Stimulated activated naive B cell treated with anti-CD40 and anti-IgM and Interleukin-4, amounts not matched to agents 10 μg/mL and 1 μg/mL and 100 μg/mL, for 72 hours (primary cell): ENCODE results near the gene CCDC148.

Source experiments
- ATAC-seq, 2 donors: fragments of 150-1000 bp; cut with Tn5 transposase; replicated peaks; 2 replicates each; pipeline ENCODE4 v1.10.0; 2021; ENCODE audit warnings: moderate library complexity in 1 of 2
- DNase-seq: peaks from one replicate; pipeline ENCODE4 v3.0.0; 2021
- H3K27ac Mint-ChIP-seq: one replicate; pipeline ENCODE4 v1.8.0; 2022; ENCODE audit warnings: mild to moderate bottlenecking, mixed read lengths
- H3K27me3 Mint-ChIP-seq, 2 donors: one replicate each; pipeline ENCODE4 v1.8.0; 2022; ENCODE audit warnings: mixed read lengths in 2 of 2
- H3K36me3 Mint-ChIP-seq, 2 donors: one replicate each; pipeline ENCODE4 v1.8.0; 2022; ENCODE audit warnings: mixed read lengths in 2 of 2, mild to moderate bottlenecking in 1 of 2
- H3K4me1 Mint-ChIP-seq, 2 donors: one replicate each; pipeline ENCODE4 v1.8.0; 2022; ENCODE audit warnings: mixed read lengths in 2 of 2, mild to moderate bottlenecking in 1 of 2
- H3K4me3 Mint-ChIP-seq, 2 donors: one replicate each; pipeline ENCODE4 v1.8.0; 2022; ENCODE audit warnings: mild to moderate bottlenecking in 2 of 2, mixed read lengths in 2 of 2, moderate library complexity in 1 of 2
- H3K9me3 Mint-ChIP-seq, 2 donors: one replicate each; pipeline ENCODE4 v1.8.0; 2022; ENCODE audit warnings: mixed read lengths in 2 of 2, mild to moderate bottlenecking in 1 of 2

CCDC148 gene

GRCh38 chr2:158179660-158180059 lies 276.9 kb downstream of the CCDC148 start:
- Mint-ChIP-seq H3K9me3 (no peaks in the 10 kb centered on the region), H3K27ac (no peak overlapping the region), H3K4me1 (peaks cover 8 to 11% of the 10 kb centered on the region in 2 donors), H3K36me3 (no peaks in the 10 kb centered on the region), H3K27me3 (peaks cover 12 to 20% of the 10 kb centered on the region in 2 donors), H3K4me3 (no peak overlapping the region)
- ATAC-seq = peak; percentile 59 to 60
- no peak for DNase-seq

GRCh38 chr2:158178646-158179045 lies 277.9 kb downstream of the CCDC148 start:
- no peak overlapping the region for H3K4me3 Mint-ChIP-seq
- H3K27ac Mint-ChIP-seq = no peak overlapping the region
- DNase-seq (no peak), ATAC-seq (no peak)
- H3K4me1 Mint-ChIP-seq = peaks cover 8 to 11% of the 10 kb centered on the region in 2 donors
- no peaks in the 10 kb centered on the region for H3K9me3 Mint-ChIP-seq
- peaks cover 12 to 20% of the 10 kb centered on the region in 2 donors for H3K27me3 Mint-ChIP-seq
- no peaks in the 10 kb centered on the region for H3K36me3 Mint-ChIP-seq

GRCh38 chr2:158174956-158175355 lies 281.6 kb downstream of the CCDC148 start:
- ATAC-seq = no peak
- DNase-seq = no peak
- peaks cover 3 to 4% of the 10 kb centered on the region in 2 donors for H3K4me1 Mint-ChIP-seq
- H3K27me3 Mint-ChIP-seq = peaks cover 0 to 9% of the 10 kb centered on the region in 2 donors
- no peak overlapping the region for H3K4me3 Mint-ChIP-seq
- H3K9me3 Mint-ChIP-seq = no peaks in the 10 kb centered on the region
- H3K27ac Mint-ChIP-seq = no peak overlapping the region
- H3K36me3 Mint-ChIP-seq = no peaks in the 10 kb centered on the region

- ATAC-seq (peak in 1 of 2 donors; percentile 18), DNase-seq (no peak)
- no peaks in the 10 kb centered on the region for H3K36me3 Mint-ChIP-seq
- no peak overlapping the region for H3K4me3 Mint-ChIP-seq
- peaks cover 0 to 1% of the 10 kb centered on the region in 2 donors for H3K4me1 Mint-ChIP-seq
- H3K9me3 Mint-ChIP-seq = no peaks in the 10 kb centered on the region
- no peak overlapping the region for H3K27ac Mint-ChIP-seq
- peaks cover 0 to 9% of the 10 kb centered on the region in 2 donors for H3K27me3 Mint-ChIP-seq
These were observed 282.1 kb downstream of the CCDC148 start for GRCh38 chr2:158174495-158174894.

- H3K4me3 Mint-ChIP-seq = no peak overlapping the region
- H3K36me3 Mint-ChIP-seq = no peaks in the 10 kb centered on the region
- H3K27ac Mint-ChIP-seq = no peak overlapping the region
- ATAC-seq = no peak
- peaks cover 0 to 9% of the 10 kb centered on the region in 2 donors for H3K27me3 Mint-ChIP-seq
- no peaks in the 10 kb centered on the region for H3K9me3 Mint-ChIP-seq
- DNase-seq = no peak
- peaks cover 0 to 1% of the 10 kb centered on the region in 2 donors for H3K4me1 Mint-ChIP-seq
These were observed 283.8 kb downstream of the CCDC148 start for GRCh38 chr2:158172719-158173118.

DNA sequence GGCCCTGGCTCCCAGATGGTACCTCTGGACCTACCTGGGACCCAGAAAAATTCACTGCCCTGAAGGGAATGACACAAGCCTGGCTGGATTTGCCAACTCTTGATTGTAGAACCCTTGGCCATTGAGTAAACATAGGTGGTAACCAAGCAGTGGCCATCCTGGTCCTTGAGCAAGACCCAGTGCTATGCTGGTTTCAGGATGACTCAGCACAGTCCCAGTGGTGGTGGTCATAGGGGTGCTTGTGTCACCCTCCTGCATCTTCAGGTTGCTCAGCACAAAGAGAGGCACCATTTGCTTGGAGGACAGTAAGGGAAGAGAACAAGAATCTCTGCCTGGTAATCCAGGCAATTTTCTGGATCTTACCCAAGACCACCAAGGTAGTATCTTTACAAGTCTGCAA lies 302.0 kb downstream of the CCDC148 start:
- H3K27ac Mint-ChIP-seq = no peak overlapping the region
- no peak for DNase-seq
- peaks cover 0 to 5% of the 10 kb centered on the region in 2 donors for H3K27me3 Mint-ChIP-seq
- H3K4me1 Mint-ChIP-seq = no peaks in the 10 kb centered on the region
- no peak for ATAC-seq
- H3K36me3 Mint-ChIP-seq = no peaks in the 10 kb centered on the region
- H3K4me3 Mint-ChIP-seq = no peak overlapping the region
- H3K9me3 Mint-ChIP-seq = no peaks in the 10 kb centered on the region

DNA sequence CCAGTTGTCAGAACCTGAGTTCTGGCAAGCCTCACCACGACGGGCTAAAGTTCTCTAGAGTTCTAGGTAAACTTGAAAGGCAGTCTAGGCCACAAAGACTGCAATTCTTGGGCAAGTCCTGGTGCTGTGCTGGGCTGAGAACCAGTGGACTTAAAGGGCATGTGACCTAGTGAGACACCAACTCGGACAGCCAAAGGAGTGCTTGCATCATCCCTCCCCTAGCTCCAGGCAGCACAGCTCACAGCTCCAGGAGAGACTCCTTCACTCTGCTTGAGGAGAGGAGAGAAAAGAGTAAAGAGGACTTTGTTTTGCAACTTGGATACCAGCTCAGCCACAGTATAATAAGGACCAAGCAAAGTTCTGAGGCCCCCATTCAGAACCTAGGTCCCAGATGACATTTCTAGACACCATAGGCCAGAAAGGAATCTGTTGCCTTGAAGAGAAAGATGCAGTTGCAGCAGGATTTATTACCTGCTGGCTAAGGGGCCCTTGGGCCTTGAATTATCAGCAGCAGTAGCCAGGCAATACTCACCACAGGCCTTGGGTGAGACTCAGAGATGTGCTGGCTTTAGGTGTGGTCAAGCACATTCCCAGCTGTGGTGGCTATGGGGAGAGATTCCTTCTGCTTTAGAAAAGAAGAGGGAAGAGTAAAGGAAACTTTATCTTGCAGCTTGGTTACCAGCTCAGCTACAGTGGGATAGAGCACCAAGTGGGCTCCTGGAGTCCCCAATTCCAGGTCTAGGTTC lies 303.1 kb downstream of the CCDC148 start:
- Mint-ChIP-seq H3K27me3 (no peaks in the 10 kb centered on the region), H3K36me3 (no peaks in the 10 kb centered on the region), H3K9me3 (no peaks in the 10 kb centered on the region), H3K27ac (no peak overlapping the region), H3K4me3 (no peak overlapping the region), H3K4me1 (no peaks in the 10 kb centered on the region)
- no peak for ATAC-seq
- no peak for DNase-seq

DNA sequence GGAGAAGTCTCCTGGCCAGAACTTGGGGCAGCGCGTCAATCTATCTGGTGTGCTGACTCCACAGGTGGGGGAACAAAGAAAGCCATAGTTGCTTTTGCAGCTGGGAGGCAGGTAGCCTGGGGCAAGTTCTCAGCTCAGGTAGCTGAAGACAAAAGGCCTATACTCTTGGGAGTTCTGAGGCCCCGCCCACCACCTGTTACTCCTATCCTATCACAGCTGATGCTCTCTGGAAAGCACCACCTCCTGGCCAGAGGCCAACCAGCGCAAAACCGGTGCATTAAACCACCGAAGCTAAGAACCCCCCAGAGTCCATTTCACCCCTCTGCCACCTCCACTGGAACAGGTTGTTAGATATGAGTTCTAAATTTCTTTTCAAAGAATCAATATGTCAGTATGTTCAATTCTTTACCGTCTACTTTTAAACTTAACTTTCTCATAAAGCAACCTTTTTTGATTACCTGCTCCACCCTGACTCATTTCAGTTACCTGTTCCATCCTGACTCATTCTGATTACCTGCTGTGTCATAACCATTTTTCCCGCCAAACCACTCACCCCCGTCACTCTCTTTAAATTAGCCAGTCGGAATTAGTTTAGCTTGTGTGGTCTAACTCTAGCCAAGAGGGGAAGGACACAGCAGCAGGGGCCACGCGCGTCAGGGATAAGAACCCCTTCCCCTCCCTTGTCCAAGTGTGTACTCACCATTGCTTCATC lies 311.5 kb downstream of the CCDC148 start:
- no peak overlapping the region for H3K4me3 Mint-ChIP-seq
- H3K27ac Mint-ChIP-seq = no peak overlapping the region
- peaks cover 3 to 5% of the 10 kb centered on the region in 2 donors for H3K4me1 Mint-ChIP-seq
- ATAC-seq (no peak), DNase-seq (no peak)
- H3K27me3 Mint-ChIP-seq = peaks cover 22 to 30% of the 10 kb centered on the region in 2 donors
- no peaks in the 10 kb centered on the region for H3K36me3 Mint-ChIP-seq
- peaks cover 8 to 12% of the 10 kb centered on the region in 2 donors for H3K9me3 Mint-ChIP-seq

DNA sequence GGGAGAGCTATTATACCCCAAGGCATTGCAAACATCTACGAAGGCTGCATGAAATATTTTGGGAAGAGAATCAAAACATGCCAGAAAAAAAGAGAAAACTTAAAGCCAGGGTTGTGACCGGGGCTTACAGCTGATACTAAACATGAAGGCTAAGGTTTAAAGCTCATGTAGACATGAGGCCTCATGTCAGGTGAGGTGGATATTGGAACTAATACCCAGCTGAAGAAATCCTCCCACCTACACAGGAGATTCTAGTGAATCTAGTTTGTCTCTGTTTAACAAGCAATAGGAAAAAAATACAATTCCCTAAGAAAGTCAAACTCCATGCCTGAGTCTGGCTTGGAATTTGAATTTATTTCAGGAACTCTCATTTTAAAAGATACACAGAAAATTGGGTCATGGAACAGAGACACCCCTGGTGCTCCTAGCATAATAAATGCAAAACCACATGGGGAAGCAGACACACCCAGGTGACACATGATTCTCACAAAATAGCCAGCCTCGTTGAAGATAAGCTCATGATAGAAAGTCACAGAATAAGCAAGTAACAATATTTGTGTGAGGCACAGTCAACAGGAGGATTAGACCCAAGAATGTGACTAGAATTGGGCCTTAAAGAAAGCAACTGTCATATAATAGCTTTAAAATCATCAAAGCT lies 312.7 kb downstream of the CCDC148 start:
- no peaks in the 10 kb centered on the region for H3K36me3 Mint-ChIP-seq
- no peak for ATAC-seq

GRCh38 chr2:158142568-158143332 lies 313.8 kb downstream of the CCDC148 start:
- no peak for DNase-seq

More for the DNA sequence above, 312.7 kb downstream of the CCDC148 start:
- Mint-ChIP-seq H3K27ac (no peak overlapping the region), H3K27me3 (peaks cover 22 to 30% of the 10 kb centered on the region in 2 donors), H3K4me3 (no peak overlapping the region), H3K9me3 (peaks cover 8 to 12% of the 10 kb centered on the region in 2 donors), H3K4me1 (peaks cover 3 to 5% of the 10 kb centered on the region in 2 donors)
- DNase-seq = no peak

DNA sequence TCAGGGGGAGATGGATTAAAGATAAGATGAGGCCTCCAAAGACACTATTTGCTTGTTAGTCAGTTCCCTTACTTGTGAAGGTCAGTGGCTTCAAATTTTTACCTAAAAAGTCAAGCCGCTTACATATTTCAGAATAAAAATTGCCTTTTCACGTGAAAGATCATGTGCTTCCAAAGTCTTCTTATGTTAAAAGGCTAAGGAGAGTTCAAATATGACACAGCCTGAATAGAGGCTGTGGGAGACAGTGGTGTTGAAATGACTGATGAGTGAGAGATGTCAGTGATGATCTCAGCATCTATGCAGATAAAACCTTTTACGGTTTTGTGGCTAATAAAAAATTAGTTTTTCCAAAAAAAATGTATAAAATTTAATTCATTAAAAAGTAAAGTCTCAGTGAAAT lies 314.4 kb downstream of the CCDC148 start:
- DNase-seq (no peak), ATAC-seq (peak; percentile 56 to 70)
- Mint-ChIP-seq H3K27ac (no peak overlapping the region), H3K9me3 (peaks cover 8 to 11% of the 10 kb centered on the region in 2 donors), H3K27me3 (peaks cover 22 to 29% of the 10 kb centered on the region in 2 donors), H3K4me3 (no peak overlapping the region), H3K36me3 (no peaks in the 10 kb centered on the region), H3K4me1 (peaks cover 3 to 5% of the 10 kb centered on the region in 2 donors)

More at GRCh38 chr2:158142568-158143332, 313.8 kb downstream of the CCDC148 start:
- Mint-ChIP-seq H3K4me3 (no peak overlapping the region), H3K27me3 (peaks cover 22 to 30% of the 10 kb centered on the region in 2 donors), H3K36me3 (no peaks in the 10 kb centered on the region), H3K4me1 (peaks cover 3 to 5% of the 10 kb centered on the region in 2 donors), H3K27ac (no peak overlapping the region), H3K9me3 (peaks cover 8 to 12% of the 10 kb centered on the region in 2 donors)
- peak; percentile 71 to 86 for ATAC-seq

- H3K27me3 Mint-ChIP-seq = peaks cover 14% of the 10 kb centered on the region in 2 donors
- no peak for ATAC-seq
- H3K27ac Mint-ChIP-seq = no peak overlapping the region
- no peaks in the 10 kb centered on the region for H3K36me3 Mint-ChIP-seq
- H3K9me3 Mint-ChIP-seq = no peaks in the 10 kb centered on the region
- peaks cover 3 to 5% of the 10 kb centered on the region in 2 donors for H3K4me1 Mint-ChIP-seq
- DNase-seq = no peak
- H3K4me3 Mint-ChIP-seq = no peak overlapping the region
These were observed 316.4 kb downstream of the CCDC148 start for GRCh38 chr2:158140201-158140600.

DNA sequence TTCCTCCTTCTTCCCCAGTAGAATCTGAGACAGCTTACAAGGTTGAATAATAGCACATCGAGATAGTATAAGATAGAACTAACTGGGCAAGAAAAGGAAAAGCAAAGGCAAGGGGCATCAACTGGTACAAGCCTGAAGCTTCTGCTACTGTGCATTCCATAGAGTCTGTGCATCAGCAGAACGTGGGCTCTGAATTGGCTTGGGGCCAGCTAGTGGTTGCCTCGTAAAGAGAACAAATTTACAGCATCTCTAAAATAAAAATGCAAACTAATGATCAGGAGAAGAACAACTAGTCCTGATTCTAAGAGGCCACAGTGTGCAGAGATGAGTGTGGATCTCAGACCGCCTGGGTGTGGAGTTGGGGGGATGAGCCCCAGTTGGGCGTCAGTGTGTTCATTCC lies 318.3 kb downstream of the CCDC148 start:
- ATAC-seq = no peak
- Mint-ChIP-seq H3K36me3 (no peaks in the 10 kb centered on the region), H3K4me1 (peaks cover 3 to 5% of the 10 kb centered on the region in 2 donors), H3K9me3 (no peaks in the 10 kb centered on the region), H3K4me3 (no peak overlapping the region), H3K27ac (no peak overlapping the region), H3K27me3 (peaks cover 7 to 9% of the 10 kb centered on the region in 2 donors)
- DNase-seq = no peak

GRCh38 chr2:158135096-158135495 lies 321.5 kb downstream of the CCDC148 start:
- Mint-ChIP-seq H3K27me3 (peaks cover 0 to 7% of the 10 kb centered on the region in 2 donors), H3K36me3 (no peaks in the 10 kb centered on the region), H3K4me3 (no peak overlapping the region), H3K4me1 (no peaks in the 10 kb centered on the region), H3K27ac (no peak overlapping the region), H3K9me3 (peaks cover 3 to 4% of the 10 kb centered on the region in 2 donors)
- no peak for ATAC-seq
- no peak for DNase-seq
